HG03558 (cell line): ENCODE data around the gene TFAP2A.
A peak's percentile ranks its signal among the peaks of the same experiment; 100 is the strongest.

Source experiments
- ATAC-seq: cut with Tn5 transposase; IDR thresholded peaks from one replicate; pipeline ENCODE4 v1.9.1; 2021; ENCODE audit warnings: moderate number of reproducible peaks; ENCODE audit not compliant: unreplicated experiment; ENCODE audit errors: extremely low read depth

TFAP2A gene

GRCh38 chr6:10414756-10415616, at the start of gene TFAP2A:
Gene TFAP2A (minus strand): TSS chr6:10415074. CDS start chr6:10414991, 83 bp downstream.
- no peak for ATAC-seq

- no peak for ATAC-seq
Observed at GRCh38 chr6:10463491-10464481, 48.9 kb upstream of the TFAP2A start.

DNA sequence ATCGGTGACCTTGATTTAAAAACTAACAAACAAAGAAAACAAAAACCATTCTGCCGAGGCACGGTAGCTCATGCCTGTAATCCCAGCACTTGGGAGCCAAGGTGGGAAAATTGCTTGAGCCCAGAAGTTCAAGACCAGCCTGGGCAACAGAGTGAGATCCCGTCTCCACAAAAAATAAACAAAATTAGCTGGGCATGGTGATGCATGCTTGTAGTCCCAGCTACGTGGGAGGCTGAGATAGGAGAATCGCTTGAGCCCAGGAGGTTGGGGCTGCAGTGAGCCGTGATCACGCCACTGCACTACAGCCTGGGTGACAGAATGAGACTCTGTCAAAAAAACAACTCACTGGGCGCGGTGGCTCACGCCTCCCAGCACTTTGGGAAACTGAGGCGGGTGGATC, 48.2 kb upstream of the TFAP2A start:
- ATAC-seq: no peak

GRCh38 chr6:10461850-10462249, 47.0 kb upstream of the TFAP2A start:
- no peak for ATAC-seq

DNA sequence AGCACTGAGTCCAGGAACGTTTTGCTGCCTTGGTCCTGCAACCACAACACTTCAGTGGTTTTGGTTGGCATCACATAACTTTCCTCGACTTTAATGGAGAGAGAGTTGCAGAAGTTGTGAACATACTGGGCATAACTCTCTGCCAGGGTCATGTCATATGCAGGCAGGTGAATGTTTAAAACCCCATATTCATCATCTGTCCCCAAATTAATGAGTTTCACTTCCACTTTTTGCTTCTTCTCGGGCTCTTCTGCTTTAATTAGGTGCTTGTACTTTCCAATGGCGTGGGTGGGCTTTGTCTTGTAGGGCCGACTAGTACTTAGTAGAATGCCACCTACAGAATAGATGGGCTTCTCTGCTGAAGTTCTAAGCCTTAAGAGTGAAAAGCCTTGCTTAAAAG, 45.2 kb upstream of the TFAP2A start:
- ATAC-seq: peak; percentile 95

DNA sequence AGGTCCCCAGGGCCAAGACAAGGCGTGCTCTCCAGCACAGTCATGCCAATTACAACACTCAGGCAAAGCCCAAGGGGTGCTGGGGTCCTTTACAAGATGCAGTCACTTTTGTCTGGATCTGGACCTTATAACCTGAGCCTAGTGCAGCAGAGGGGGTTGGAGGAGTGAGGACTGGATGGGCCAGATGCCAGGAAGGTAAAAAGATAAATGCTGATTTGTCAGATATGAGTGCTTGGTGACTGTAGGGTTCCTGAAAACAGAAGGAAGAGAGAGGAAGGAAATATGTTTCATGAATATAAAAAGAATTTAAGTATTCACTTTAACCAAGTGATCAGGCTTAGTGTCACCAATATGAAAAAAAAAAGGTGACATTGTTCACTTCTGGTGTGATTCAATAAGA, 43.4 kb upstream of the TFAP2A start:
- ATAC-seq: no peak

DNA sequence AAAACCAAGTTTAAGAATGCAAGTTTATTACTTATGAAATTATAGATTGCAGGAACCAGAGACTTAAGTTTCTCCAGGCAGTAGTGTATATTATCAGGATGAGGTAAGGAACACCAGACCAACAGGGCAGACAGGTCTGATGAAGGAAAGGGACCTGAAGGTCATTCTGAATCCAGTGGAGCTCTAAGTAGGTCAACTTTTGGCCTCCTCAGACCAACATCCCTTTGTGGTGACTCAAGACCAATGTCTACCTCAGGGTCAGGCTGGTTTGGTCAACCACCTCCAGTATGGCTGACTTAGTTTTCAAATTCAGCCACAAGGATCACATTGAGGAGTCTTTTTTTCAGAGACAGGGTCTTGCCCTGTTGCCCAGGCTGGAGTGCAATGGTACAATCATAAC, 38.7 kb upstream of the TFAP2A start:
- ATAC-seq: no peak

DNA sequence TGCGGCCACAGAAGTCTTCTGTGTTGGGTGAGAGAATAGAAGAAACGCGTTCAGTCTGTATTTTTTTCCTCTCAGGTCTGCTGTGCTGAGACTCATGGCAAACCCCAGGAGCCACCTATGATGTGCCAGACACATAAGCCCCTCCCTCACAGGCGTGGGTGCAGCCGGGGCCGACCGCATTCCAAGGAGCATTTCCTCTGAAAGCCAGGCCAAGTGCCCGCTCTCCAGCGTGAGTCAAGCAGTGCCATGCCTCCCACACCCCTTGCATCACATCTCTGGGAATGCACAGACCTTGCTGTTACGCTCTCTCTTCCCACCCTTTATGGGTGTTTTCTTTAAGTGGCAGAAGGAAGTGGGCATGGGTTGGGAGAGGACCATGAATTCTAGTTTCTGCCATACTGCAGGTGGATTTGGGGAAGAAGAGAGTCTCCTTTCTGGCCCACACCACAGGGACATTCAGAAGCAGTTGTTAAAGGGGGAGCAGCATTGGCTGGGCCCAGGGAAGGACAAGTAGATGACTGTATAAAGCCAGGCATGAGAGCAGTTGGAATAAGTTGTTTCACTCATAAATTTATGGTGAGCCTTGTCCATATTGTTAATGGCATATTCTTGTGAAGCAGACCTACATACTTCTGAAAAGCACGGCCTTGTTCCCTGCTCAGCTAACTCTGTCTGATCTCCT, 37.1 kb upstream of the TFAP2A start:
- no peak for ATAC-seq

DNA sequence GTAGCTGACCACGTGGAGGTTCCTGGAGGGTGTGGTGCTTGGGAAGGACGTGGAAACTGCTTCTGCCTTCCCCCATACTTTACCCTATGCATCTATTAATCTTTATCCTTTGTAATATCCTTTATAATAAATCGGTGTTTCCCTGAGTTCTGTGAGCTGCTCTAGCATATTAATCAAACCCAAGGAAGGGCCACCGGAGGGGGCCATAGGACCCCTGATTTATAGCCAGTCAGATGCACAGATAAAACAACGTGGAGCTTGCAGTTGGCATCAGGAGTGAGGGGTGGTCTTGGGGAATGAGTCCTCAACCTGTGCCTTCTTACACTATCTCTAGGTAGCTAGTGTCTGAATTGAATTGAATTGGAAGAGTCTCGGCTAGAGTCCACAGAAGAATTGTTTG, 36.5 kb upstream of the TFAP2A start:
- ATAC-seq: no peak

DNA sequence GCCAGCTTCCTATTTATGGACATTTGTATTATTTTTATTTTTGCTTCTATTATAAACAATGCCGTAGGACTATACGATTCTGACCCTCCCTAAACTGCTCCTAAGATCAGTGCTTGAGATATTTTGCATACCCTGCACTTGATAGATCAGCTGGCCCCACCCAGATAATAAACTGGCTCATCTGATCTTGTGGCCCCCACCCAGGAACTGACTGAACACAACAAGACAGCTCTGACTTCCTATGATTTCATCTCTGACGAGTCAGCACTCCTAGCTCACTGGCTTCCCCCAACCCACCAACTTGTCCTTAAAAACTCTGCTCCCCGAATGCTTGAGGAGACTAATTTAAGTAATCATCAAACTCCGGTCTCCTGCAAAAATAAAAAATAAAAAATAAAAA, 34.9 kb upstream of the TFAP2A start:
- no peak for ATAC-seq

DNA sequence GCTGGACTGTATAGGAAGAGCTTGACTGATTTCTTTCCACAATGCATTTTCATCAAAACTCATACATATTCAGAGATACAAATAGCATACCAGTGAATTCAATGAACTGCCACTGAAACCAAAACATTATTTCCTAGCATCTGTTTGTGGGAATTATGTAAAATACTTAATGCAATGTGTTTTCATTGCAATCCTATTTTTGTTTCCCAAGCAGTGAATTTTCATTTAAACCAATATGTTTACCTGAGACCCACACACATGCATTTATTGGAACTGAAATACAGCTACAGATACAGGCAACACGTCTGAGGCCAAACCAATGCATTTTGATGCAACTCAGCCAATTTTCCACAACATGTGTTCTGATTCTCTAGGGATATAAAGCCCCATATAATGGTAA, 33.2 kb upstream of the TFAP2A start:
- ATAC-seq: no peak

DNA sequence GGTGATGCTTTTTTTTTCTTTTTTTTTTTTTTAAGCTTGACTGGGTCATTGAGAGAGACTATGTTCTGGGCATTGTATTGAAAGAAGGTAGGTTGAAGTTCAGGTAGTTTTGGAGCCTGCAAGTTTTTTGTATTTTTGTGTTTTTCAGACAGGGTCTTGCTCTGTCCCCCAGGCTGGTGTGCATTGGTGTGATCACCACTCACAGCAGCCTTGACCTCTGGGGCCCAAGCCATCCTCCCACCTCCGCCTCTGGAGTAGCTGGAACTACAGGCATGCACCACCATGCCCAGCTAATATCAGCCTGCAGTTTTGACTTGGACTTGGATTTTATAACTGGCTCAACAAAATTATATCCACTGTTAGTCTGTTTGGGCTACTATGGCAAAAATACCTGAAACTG, 31.7 kb upstream of the TFAP2A start:
- no peak for ATAC-seq

GRCh38 chr6:10441655-10442009, 26.8 kb upstream of the TFAP2A start:
- ATAC-seq: no peak

DNA sequence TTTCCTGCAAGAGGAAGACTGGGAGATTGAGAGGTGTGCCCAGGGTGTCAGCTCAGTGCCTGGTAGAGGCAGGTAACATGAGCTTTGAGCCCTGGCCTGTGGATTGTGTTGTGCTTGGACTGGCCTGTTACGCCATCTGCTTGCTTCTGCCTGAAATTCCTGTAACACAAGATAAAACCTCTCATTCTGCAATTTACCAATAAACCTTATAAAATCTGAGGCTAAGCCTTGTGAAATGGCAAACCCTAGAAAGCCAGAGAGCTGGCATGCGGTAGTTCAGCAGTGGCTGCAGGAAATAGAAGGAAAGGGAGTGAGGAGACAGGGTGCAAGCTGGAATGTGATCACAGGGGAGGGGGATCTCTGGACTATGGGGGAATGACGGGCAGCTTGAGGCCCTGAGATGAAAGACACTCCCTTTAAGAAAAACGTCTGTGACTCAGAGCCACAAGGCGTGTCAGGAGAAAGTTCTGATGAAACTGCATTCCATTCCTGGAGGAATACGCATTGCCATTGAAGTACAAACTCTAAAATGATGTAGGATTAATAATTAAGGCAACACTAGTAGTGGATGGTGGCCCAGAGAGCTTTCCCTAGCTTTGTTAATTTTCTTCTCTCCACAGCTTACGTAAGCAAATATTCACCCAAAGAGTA, 26.3 kb upstream of the TFAP2A start:
- no peak for ATAC-seq

DNA sequence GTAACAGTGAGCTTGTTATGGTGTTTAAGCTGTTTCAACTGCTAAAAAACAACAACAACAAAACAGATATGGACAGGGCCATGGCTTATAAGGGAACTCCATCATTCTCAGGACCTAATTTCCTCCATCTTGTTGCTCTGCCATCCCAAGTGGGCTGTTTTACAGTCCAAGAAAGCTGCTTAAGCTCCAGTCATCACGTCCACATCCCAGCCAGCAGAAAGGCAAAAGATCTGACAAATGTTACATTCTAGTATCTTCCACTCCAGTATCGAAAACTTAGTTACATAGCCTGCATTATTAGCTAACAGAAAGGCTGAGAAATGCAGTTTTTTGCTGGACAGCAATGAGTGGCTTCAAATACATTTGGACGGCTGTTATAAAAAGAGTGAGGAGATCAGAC, 23.0 kb upstream of the TFAP2A start:
- ATAC-seq: no peak

GRCh38 chr6:10434235-10434634, 19.4 kb upstream of the TFAP2A start:
- no peak for ATAC-seq

DNA sequence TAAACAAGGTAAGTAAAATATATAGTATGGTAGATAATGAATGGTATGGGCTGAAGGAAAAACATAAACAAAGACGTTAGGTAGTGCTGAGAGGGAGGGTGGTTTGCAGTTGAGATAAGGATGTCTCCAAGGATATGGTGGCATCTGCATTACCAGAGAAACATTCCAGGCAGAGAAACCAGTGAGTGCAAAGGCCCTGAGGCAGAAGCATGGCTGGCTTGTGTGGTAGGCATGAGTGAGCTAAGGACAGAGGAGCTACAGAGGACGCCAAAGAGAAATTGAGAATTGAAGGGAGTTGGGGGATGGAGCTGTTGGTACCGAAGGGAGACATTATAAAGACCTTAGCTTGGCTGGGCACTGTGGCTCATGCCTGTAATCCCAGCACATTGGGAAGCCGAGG, 18.4 kb upstream of the TFAP2A start:
- ATAC-seq: no peak

- no peak for ATAC-seq
Observed at GRCh38 chr6:10431423-10432164, 16.7 kb upstream of the TFAP2A start.

- ATAC-seq: peak; percentile 41
Observed at GRCh38 chr6:10429638-10430427, 15.0 kb upstream of the TFAP2A start.
